Right forelimb (tissue), 1 donor: ENCODE results near the gene ZFYVE21.
"Not testable (repeated sequence)": the region's sequence is repeated elsewhere in the genome, so short reads cannot be mapped to it uniquely, and the experiment has no call there.

Experiments
- DNase-seq: peaks from one replicate; pipeline ENCODE4 v3.0.0-alpha.2; 2018

The ZFYVE21 gene

GRCh38 chr14:103772078-103772712, 56.6 kb downstream of the ZFYVE21 start:
- no peak for DNase-seq

DNA sequence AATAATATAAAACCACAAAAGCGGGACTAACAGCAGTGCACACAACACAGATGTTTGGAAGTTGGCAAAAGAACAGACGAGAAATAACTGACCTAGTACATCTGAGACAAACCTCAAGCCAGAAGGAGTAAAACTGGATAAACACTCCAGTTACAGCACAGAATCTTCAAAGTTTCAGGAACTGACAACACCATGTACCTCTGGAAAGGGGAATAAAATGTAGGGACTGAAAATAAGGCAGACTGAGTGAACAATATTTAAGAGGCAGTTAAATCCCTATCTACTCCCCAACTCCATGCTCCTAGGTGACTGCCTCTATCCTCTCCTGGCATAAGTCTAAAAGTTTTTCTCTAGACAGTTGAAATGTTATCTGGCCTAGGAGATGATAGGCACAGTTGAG, 57.9 kb downstream of the ZFYVE21 start:
- no peak for DNase-seq

DNA sequence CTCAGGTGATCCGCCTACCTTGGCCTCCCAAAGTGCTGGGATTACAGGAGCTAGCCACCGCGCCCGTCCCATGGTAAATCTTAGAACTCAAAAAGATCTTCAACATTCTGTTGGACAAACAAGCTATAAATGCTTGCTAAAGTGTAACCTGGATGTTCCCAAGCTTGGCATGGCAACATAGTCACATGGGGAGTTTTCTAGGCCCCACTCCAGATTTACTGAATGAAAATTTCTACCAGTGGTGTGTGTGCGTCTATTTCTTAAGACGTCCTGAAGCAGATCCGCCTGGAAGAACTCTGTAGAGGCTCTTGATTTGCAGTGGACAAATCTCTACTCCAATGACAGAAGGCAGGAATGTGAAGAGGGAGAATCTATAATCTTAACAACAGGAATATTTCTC, 59.9 kb downstream of the ZFYVE21 start:
- no peak for DNase-seq

DNA sequence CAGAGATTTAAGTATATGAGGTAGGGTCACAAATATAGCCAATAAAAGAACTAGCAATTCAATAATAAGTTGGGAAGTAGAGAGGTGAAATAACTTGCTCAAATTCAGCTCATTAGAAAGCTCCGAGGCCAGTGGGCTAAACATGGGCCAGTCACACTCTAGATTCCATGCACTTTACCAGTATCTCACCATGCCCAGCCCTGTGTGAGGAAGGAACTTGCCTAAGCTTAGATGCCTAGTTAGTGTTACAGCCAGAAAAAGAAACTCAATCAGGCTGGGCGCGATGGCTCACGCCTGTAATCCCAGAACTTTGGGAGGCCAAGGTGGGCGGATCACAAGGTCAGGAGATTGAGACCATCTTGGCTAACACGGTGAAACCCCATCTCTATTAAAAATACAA, 60.7 kb downstream of the ZFYVE21 start:
- not testable (repeated sequence) for DNase-seq

- DNase-seq, result no peak
Measured at GRCh38 chr14:103782376-103782775, 66.8 kb downstream of the ZFYVE21 start.
